T-helper 2 cell (primary cell): ENCODE measurements around the gene KCNS1.

Experiments
- DNase-seq, 5 experiments: peaks; one replicate each; pipeline versions ENCODE4 v3.0.0 to v3.0.0-alpha.2; 2012 to 2022

Gene KCNS1

GRCh38 chr20:45105317-45105716, 4.4 kb upstream of the KCNS1 start:
- no peak for DNase-seq

- DNase-seq = no peak
Measured at GRCh38 chr20:45104786-45105185, 3.9 kb upstream of the KCNS1 start.

GRCh38 chr20:45103072-45103471, 2.1 kb upstream of the KCNS1 start:
- no peak for DNase-seq

- no peak for DNase-seq
Measured at GRCh38 chr20:45101333-45101850, 465 bp upstream of the KCNS1 start.

- peak in 1 of 5 experiments; percentile 71 for DNase-seq
Measured at GRCh38 chr20:45098103-45098773, 2.7 kb downstream of the KCNS1 start.

- peak in 3 of 5 experiments; percentile 9 to 82 (median 11) for DNase-seq
Measured at GRCh38 chr20:45097485-45098102, 3.3 kb downstream of the KCNS1 start.

GRCh38 chr20:45096781-45097180, 4.1 kb downstream of the KCNS1 start:
- no peak for DNase-seq

GRCh38 chr20:45095805-45096238, 5.1 kb downstream of the KCNS1 start:
- DNase-seq = peak in 4 of 5 experiments; percentile 22 to 66 (median 26)

GRCh38 chr20:45094864-45095574, 5.9 kb downstream of the KCNS1 start:
- no peak for DNase-seq

GRCh38 chr20:45094201-45094600, 6.7 kb downstream of the KCNS1 start:
- DNase-seq = no peak

GRCh38 chr20:45092898-45093297, 8.0 kb downstream of the KCNS1 start:
- DNase-seq = no peak

- DNase-seq = no peak
Measured at GRCh38 chr20:45091366-45091765, 9.6 kb downstream of the KCNS1 start.

- DNase-seq = no peak
Measured at GRCh38 chr20:45090481-45090880, 10.4 kb downstream of the KCNS1 start.

GRCh38 chr20:45088247-45088646, 12.7 kb downstream of the KCNS1 start:
- DNase-seq = no peak

- no peak for DNase-seq
Measured at GRCh38 chr20:45087814-45088213, 13.1 kb downstream of the KCNS1 start.

- DNase-seq = no peak
Measured at GRCh38 chr20:45087097-45087790, 13.7 kb downstream of the KCNS1 start.

GRCh38 chr20:45085867-45086266, 15.1 kb downstream of the KCNS1 start:
- DNase-seq = no peak

- no peak for DNase-seq
Measured at GRCh38 chr20:45085289-45085688, 15.6 kb downstream of the KCNS1 start.

- no peak for DNase-seq
Measured at GRCh38 chr20:45083127-45083526, 17.8 kb downstream of the KCNS1 start.

GRCh38 chr20:45082468-45082867, 18.5 kb downstream of the KCNS1 start:
- no peak for DNase-seq

GRCh38 chr20:45080867-45081624, 19.9 kb downstream of the KCNS1 start:
- DNase-seq = no peak

- DNase-seq = no peak
Measured at GRCh38 chr20:45077559-45077958, 23.4 kb downstream of the KCNS1 start.
